ENCODE measurements around the gene NARF.

GRCh38 chr17:82494236-82495055 lies 35.9 kb downstream of the NARF start:
- TF ChIP-seq, protein P1, sequence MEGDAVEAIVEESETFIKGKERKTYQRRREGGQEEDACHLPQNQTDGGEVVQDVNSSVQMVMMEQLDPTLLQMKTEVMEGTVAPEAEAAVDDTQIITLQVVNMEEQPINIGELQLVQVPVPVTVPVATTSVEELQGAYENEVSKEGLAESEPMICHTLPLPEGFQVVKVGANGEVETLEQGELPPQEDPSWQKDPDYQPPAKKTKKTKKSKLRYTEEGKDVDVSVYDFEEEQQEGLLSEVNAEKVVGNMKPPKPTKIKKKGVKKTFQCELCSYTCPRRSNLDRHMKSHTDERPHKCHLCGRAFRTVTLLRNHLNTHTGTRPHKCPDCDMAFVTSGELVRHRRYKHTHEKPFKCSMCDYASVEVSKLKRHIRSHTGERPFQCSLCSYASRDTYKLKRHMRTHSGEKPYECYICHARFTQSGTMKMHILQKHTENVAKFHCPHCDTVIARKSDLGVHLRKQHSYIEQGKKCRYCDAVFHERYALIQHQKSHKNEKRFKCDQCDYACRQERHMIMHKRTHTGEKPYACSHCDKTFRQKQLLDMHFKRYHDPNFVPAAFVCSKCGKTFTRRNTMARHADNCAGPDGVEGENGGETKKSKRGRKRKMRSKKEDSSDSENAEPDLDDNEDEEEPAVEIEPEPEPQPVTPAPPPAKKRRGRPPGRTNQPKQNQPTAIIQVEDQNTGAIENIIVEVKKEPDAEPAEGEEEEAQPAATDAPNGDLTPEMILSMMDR (IDR thresholded peaks at IDR 0.05; ENCODE audit: low read depth, low read length, poor library complexity, severe bottlenecking) = peak; percentile 88
- no peak for TF ChIP-seq EZH2phosphoT487 (IDR thresholded peaks at IDR 0.05; ENCODE audit: borderline replicate concordance, low read length)

Data from DOHH2 (cell line).